Osteocyte (in vitro differentiated cells): ENCODE results near the gene LHFPL3. TPM values are rescaled to one million over a fixed set of nuclear protein-coding genes. Genes with fewer than 3 reads are reported as not detected.

ENCODE experiments used
- DNase-seq: peaks from one replicate; pipeline ENCODE4 v3.0.0; 2021; ENCODE audit warnings: mixed read lengths; ENCODE audit not compliant: unreplicated experiment; ENCODE audit errors: extremely low spot score
- H3K27ac Mint-ChIP-seq: one replicate; pipeline ENCODE4 v1.8.0; 2021; ENCODE audit warnings: mild to moderate bottlenecking, mixed read lengths; ENCODE audit not compliant: unreplicated experiment
- H3K27me3 Mint-ChIP-seq: one replicate; pipeline ENCODE4 v1.8.0; 2021; ENCODE audit warnings: mixed read lengths; ENCODE audit not compliant: unreplicated experiment
- H3K36me3 Mint-ChIP-seq: one replicate; pipeline ENCODE4 v1.8.0; 2021; ENCODE audit warnings: mixed read lengths; ENCODE audit not compliant: unreplicated experiment
- H3K4me1 Mint-ChIP-seq: one replicate; pipeline ENCODE4 v1.8.0; 2021; ENCODE audit warnings: mixed read lengths; ENCODE audit not compliant: unreplicated experiment
- H3K4me3 Mint-ChIP-seq: one replicate; pipeline ENCODE4 v1.8.0; 2021; ENCODE audit warnings: mild to moderate bottlenecking, moderate library complexity, mixed read lengths; ENCODE audit not compliant: unreplicated experiment
- H3K9me3 Mint-ChIP-seq: one replicate; pipeline ENCODE4 v1.8.0; 2021; ENCODE audit warnings: mixed read lengths; ENCODE audit not compliant: unreplicated experiment
- CTCF ChIP-seq: fragments of 200-600 bp; sonication (generic); IDR thresholded peaks from 2 replicates; pipeline ENCODE4 v1.5.0; 2021; ENCODE audit warnings: antibody characterized with exemption, mild to moderate bottlenecking, moderate library complexity
- total RNA-seq: library from RNA; stranded (reverse); gene quantifications from 2 replicates; pipeline ENCODE4 v1.2.1, GENCODE V29; 2021

Gene LHFPL3
- total RNA-seq, 1 donor from 2014 or later, result not detected

GRCh38 chr7:104839842-104840241, 511.4 kb downstream of the LHFPL3 start:
- Mint-ChIP-seq H3K9me3 (no peaks in the 10 kb centered on the region), H3K36me3 (no peaks in the 10 kb centered on the region), H3K27me3 (peaks cover 29% of the 10 kb centered on the region), H3K4me3 (no peak overlapping the region), H3K4me1 (no peaks in the 10 kb centered on the region), H3K27ac (no peak overlapping the region)
- DNase-seq, result no peak
- TF ChIP-seq CTCF, result no peak

- Mint-ChIP-seq H3K9me3 (no peaks in the 10 kb centered on the region), H3K36me3 (no peaks in the 10 kb centered on the region), H3K4me3 (no peak overlapping the region), H3K27me3 (peaks cover 34% of the 10 kb centered on the region), H3K27ac (no peak overlapping the region), H3K4me1 (no peaks in the 10 kb centered on the region)
- DNase-seq, result no peak
- TF ChIP-seq CTCF, result no peak
Measured at GRCh38 chr7:104841798-104842197, 513.4 kb downstream of the LHFPL3 start.

GRCh38 chr7:104843198-104843597, 514.8 kb downstream of the LHFPL3 start:
- Mint-ChIP-seq H3K27me3 (peaks cover 27% of the 10 kb centered on the region), H3K4me1 (no peaks in the 10 kb centered on the region), H3K36me3 (no peaks in the 10 kb centered on the region), H3K4me3 (no peak overlapping the region), H3K27ac (no peak overlapping the region), H3K9me3 (no peaks in the 10 kb centered on the region)
- DNase-seq, result no peak
- TF ChIP-seq CTCF, result no peak

- Mint-ChIP-seq H3K9me3 (no peaks in the 10 kb centered on the region), H3K4me3 (no peak overlapping the region), H3K27ac (no peak overlapping the region), H3K27me3 (peaks cover 27% of the 10 kb centered on the region), H3K36me3 (no peaks in the 10 kb centered on the region), H3K4me1 (no peaks in the 10 kb centered on the region)
- no peak for TF ChIP-seq CTCF
- DNase-seq, result no peak
Measured at GRCh38 chr7:104845557-104845956, 517.2 kb downstream of the LHFPL3 start.

GRCh38 chr7:104846731-104847130, 518.3 kb downstream of the LHFPL3 start:
- TF ChIP-seq CTCF, result no peak
- no peaks in the 10 kb centered on the region for H3K9me3 Mint-ChIP-seq
- no peaks in the 10 kb centered on the region for H3K4me1 Mint-ChIP-seq
- no peaks in the 10 kb centered on the region for H3K36me3 Mint-ChIP-seq
- DNase-seq, result no peak
- no peak overlapping the region for H3K27ac Mint-ChIP-seq
- no peak overlapping the region for H3K4me3 Mint-ChIP-seq
- peaks cover 34% of the 10 kb centered on the region for H3K27me3 Mint-ChIP-seq
